Adrenal gland (tissue), 12 donors: Measurements from ENCODE around the gene CHD9NB. TPM values are rescaled to one million over a fixed set of nuclear protein-coding genes. Genes with fewer than 3 reads are reported as not detected.

Source experiments
- DNase-seq, 7 donors: peaks; one replicate each; pipeline ENCODE4 v3.0.0-alpha.2; 2019 to 2020
- H3K27ac ChIP-seq, 5 donors: fragments of 200-600 bp; sonication (generic) in 4 of 5; 1 replicate in 3 of 5; 2 replicates in 2 of 5; pipeline versions ENCODE4 v1.5.1 to v1.8.0; 2016 to 2020; ENCODE audit warnings: mild to moderate bottlenecking in 1 of 5
- H3K27me3 ChIP-seq: fragments of 200-600 bp; 2 replicates; pipeline ENCODE4 v1.8.0; 2021
- H3K36me3 ChIP-seq, 2 donors: fragments of 200-600 bp; replicated peaks in 1 of 2; 1 replicate in 1 of 2; 2 replicates in 1 of 2; pipeline versions ENCODE4 v1.5.1 to v1.8.0; 2018 to 2022
- H3K4me1 ChIP-seq, 2 donors: fragments of 200-600 bp; replicated peaks in 1 of 2; 1 replicate in 1 of 2; 2 replicates in 1 of 2; pipeline versions ENCODE4 v1.5.1 to v1.8.0; 2018 to 2021
- H3K4me3 ChIP-seq, 4 donors: fragments of 200-600 bp; sonication (generic) in 3 of 4; one replicate each; pipeline ENCODE4 v1.5.1; 2016 to 2018
- H3K9me3 ChIP-seq, 3 donors: fragments of 200-600 bp; sonication (generic) in 1 of 3; replicated peaks in 1 of 3; 1 replicate in 2 of 3; 2 replicates in 1 of 3; pipeline versions ENCODE4 v1.5.1 to v1.8.0; 2016 to 2021
- CTCF ChIP-seq, 6 experiments: fragments of 450-650 bp in 4 of 6; fragments of 200-600 bp in 2 of 6; sonication (generic) in 1 of 6; IDR thresholded peaks; 1 replicate in 5 of 6; 2 replicates in 1 of 6; pipeline versions ENCODE4 v1.5.1 to v1.8.0; 2016 to 2021; ENCODE audit warnings: antibody characterized with exemption in 6 of 6, mild to moderate bottlenecking in 2 of 6, moderate library complexity in 1 of 6
- POLR2A ChIP-seq, 2 donors: fragments of 450-650 bp; IDR thresholded peaks; one replicate each; pipeline ENCODE4 v1.6.1; 2017; ENCODE audit warnings: antibody characterized with exemption in 2 of 2, mild to moderate bottlenecking in 2 of 2, moderate library complexity in 1 of 2
- WGBS, 4 donors: extraction: QIAGEN DNeasy Blood & Tissue Kit in 2 of 4; methylation state at CpG; one replicate each; pipeline versions ENCODE4 v1.1.5 to v1.1.7; 2013 to 2017; 5-methylcytosine and 5-hydroxymethylcytosine counted together
- intact Hi-C, 2 donors: fragments of 100-400 bp; cut with DNase I; formaldehyde crosslinking; loops; one replicate each; pipeline versions ENCODE4 v1.14.1 to v1.15.0; 2022 to 2023
- polyA plus RNA-seq, 3 donors: library from polyadenylated mRNA; stranded (reverse); fragments of 200-250 nt in 2 of 3; fragments of 350-450 nt in 1 of 3; fragmentation: Illumina TruSeq in 1 of 3; extraction: RNeasy Lipid Tissue Mini Kit (QIAGEN cat#74804) in 1 of 3; gene quantifications; one replicate each; pipeline ENCODE4 v1.2.3, GENCODE V29; 2013 to 2014
- total RNA-seq, 9 donors: library from RNA; depleted of rRNA in 4 of 9; stranded (reverse); fragments of >200 nt in 4 of 9; fragments of 120-200 nt in 1 of 9; fragmentation: NEBNext Ultra II Directional in 1 of 9; extraction: Animal tissue kit (Norgen Biotek cat#: 25700) in 1 of 9; gene quantifications; one replicate each; pipeline versions ENCODE4 v1.1.0 to v1.2.4, GENCODE V29; 2013 to 2023
- donor health status: healthy with polysubstance abuse.
- donor health status: Bipolar disorder and iron deficiency.
- donor health status: DM: yes; HTN: yes; CAD: no.
- donor health status: DM: no; HTN: no; CAD: no.
- donor health status: DM: no; HTN: no; CAD: no.
- donor health status: DM: yes; HTN: yes; CAD: no.

Gene CHD9NB
- total and polyA plus RNA-seq, 12 donors, result 0.11 to 1.3 (median 0.55) TPM

- no peaks in the 10 kb centered on the region for H3K9me3 ChIP-seq
- 63 to 89% (median 74%) methylated on average over 5 to 10 of the region's 10 CpGs for WGBS, 4 donors
- no peaks in the 10 kb centered on the region for H3K27me3 ChIP-seq
- intact Hi-C loops, result loop anchor here in 1 of 2 donors (5.0 kb wide), 1 partner anchor 37 kb away; no protein-coding TSS in a partner anchor
- peaks cover 67 to 70% of the 10 kb centered on the region in 2 donors for H3K4me1 ChIP-seq
- peak; percentile 32 to 82 (median 49) for DNase-seq
- H3K4me3 ChIP-seq, result no peak overlapping the region
- H3K36me3 ChIP-seq, result no peaks in the 10 kb centered on the region
- TF ChIP-seq CTCF (IDR thresholded peaks at IDR 0.05) (no peak), POLR2A (IDR thresholded peaks at IDR 0.05) (peak in 1 of 2 donors; percentile 11)
- H3K27ac ChIP-seq, result peak overlapping the region in 4 of 5 donors; percentile 2 to 81 (median 60)
These were observed 41.4 kb upstream of the CHD9NB start for GRCh38 chr16:53094013-53094630.

DNA sequence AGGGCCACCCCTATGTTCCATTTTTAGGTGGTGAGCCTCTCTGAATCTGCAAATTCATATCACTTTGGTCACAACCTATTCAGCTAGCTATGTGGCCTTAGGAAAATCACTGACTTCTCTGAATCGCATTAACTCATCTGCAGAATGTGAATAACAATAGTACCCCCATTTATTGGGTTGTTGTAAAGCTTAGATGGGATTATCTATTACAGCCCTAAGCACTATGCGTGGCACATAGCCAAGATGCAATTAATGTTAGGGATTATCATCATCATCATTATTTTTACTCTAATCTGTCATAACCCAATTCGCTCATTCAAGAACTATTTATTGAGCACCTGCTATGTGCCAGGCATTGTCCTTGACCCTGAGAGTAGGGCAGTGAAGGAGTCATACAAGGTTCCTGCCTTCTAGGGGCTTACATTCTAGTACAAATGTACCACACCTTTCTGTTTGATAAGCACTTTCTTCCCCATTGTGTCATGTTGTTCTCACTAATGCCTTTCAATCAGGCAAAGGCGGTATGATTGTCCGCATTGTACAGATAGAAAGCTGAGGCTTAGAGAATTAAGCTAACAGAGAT lies 40.6 kb upstream of the CHD9NB start:
- peaks cover 58 to 63% of the 10 kb centered on the region in 2 donors for H3K4me1 ChIP-seq
- peak overlapping the region in 4 of 5 donors; percentile 2 to 81 (median 60) for H3K27ac ChIP-seq
- H3K36me3 ChIP-seq, result no peaks in the 10 kb centered on the region
- no peaks in the 10 kb centered on the region for H3K27me3 ChIP-seq
- no peak overlapping the region for H3K4me3 ChIP-seq
- DNase-seq, result no peak
- H3K9me3 ChIP-seq, result no peaks in the 10 kb centered on the region
- TF ChIP-seq POLR2A (IDR thresholded peaks at IDR 0.05) (no peak), CTCF (IDR thresholded peaks at IDR 0.05) (no peak)
- 86 to 93% (median 91%) methylated on average over 5 of the region's 5 CpGs for WGBS, 4 donors
- intact Hi-C loops, result loop anchor here in 1 of 2 donors (5.0 kb wide), 1 partner anchor 36 kb away; no protein-coding TSS in a partner anchor

- WGBS, 4 donors, result 82 to 92% (median 89%) methylated on average over 2 of the region's 2 CpGs
- H3K27ac ChIP-seq, result peak overlapping the region in 4 of 5 donors; percentile 75 to 92 (median 80)
- intact Hi-C loops, result loop anchor here in 1 of 2 donors (5.0 kb wide), 1 partner anchor 35 kb away; no protein-coding TSS in a partner anchor
- TF ChIP-seq CTCF (IDR thresholded peaks at IDR 0.05) (no peak), POLR2A (IDR thresholded peaks at IDR 0.05) (no peak)
- no peak overlapping the region for H3K4me3 ChIP-seq
- no peaks in the 10 kb centered on the region for H3K9me3 ChIP-seq
- no peaks in the 10 kb centered on the region for H3K27me3 ChIP-seq
- H3K4me1 ChIP-seq, result peaks cover 59 to 62% of the 10 kb centered on the region in 2 donors
- no peak for DNase-seq
- H3K36me3 ChIP-seq, result no peaks in the 10 kb centered on the region
These were observed 39.6 kb upstream of the CHD9NB start for GRCh38 chr16:53092284-53092683.

DNA sequence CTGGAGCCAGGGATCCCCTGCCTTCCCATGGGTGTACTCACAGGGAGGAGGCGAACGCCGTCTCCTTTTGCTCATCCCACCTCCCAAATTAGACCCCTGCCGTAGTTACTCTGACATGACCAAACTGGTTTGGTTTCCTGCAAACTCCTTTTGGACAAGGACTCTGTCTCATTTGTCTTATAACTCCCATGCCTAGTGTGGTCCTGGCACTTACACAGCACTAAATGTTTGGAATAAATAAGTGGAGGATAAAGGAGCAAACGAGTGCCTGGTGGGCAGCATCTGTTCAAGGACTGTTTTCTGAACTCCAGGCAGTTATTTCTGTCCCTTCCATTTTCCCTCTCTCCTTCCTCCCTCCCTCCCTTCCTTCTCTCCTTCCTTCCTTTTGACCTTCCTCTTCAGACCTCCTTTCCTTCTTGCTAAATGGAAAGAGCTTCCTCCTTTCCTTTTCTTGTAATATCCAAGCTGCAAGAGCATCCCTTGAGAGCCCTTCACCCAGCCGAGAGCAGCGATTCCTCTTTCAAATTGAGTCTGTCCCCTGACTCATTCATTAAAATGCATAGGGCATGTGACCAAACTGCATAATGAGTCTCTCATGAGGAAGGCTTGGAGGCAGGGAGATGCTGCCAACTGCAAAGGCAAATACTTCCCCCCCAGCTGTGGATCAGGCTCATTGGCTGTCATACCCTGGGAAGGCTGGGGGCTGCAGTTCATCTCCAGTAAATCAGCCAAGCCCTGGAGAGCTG lies 38.9 kb upstream of the CHD9NB start:
- DNase-seq, result peak; percentile 45 to 83 (median 70)
- peak overlapping the region in 4 of 5 donors; percentile 75 to 92 (median 80) for H3K27ac ChIP-seq
- H3K27me3 ChIP-seq, result no peaks in the 10 kb centered on the region
- WGBS, 4 donors, result 27 to 36% (median 30%) methylated on average over 7 of the region's 7 CpGs
- no peaks in the 10 kb centered on the region for H3K36me3 ChIP-seq
- no peak for TF ChIP-seq CTCF (IDR thresholded peaks at IDR 0.05)
- peak in 1 of 2 donors; percentile 43 for TF ChIP-seq POLR2A (IDR thresholded peaks at IDR 0.05)
- H3K4me3 ChIP-seq, result no peak overlapping the region
- H3K4me1 ChIP-seq, result peaks cover 66 to 68% of the 10 kb centered on the region in 2 donors
- no peaks in the 10 kb centered on the region for H3K9me3 ChIP-seq
- intact Hi-C loops, result loop anchor here in 1 of 2 donors (5.0 kb wide), 1 partner anchor 34 kb away; no protein-coding TSS in a partner anchor
